ENCODE data around the gene TNFRSF4.

The TNFRSF4 gene

GRCh38 chr1:1226566-1227362, 12.8 kb upstream of the TNFRSF4 start:
- Histone ChIP-seq H3K4me3 (replicated peaks; ENCODE audit: insufficient read depth, low read length) (no peak overlapping the region), H3K27me3 (ENCODE audit: insufficient read depth, poor library complexity, severe bottlenecking) (no peaks in the 10 kb centered on the region), H3K27ac (replicated peaks) (no peak overlapping the region)
- DNase-seq (ENCODE audit: low read depth in 1 of 2, low spot score in 1 of 2), result no peak
- TF ChIP-seq GABPA (IDR thresholded peaks at IDR 0.05; ENCODE audit: low read depth), result no peak
- no peak for TF ChIP-seq SPI1 (IDR thresholded peaks at IDR 0.05; ENCODE audit: borderline replicate concordance, low read depth)
- no peak for TF ChIP-seq POLR2AphosphoS5 (IDR thresholded peaks at IDR 0.05; ENCODE audit: low read depth)
- TF ChIP-seq REST (IDR thresholded peaks at IDR 0.05; ENCODE audit: insufficient replicate concordance, low read depth), result no peak
- TF ChIP-seq CTCF (IDR thresholded peaks at IDR 0.05; ENCODE audit: insufficient read depth, low read length), result no peak

- TF ChIP-seq POLR2AphosphoS5 (IDR thresholded peaks at IDR 0.05; ENCODE audit: low read depth), result no peak
- TF ChIP-seq REST (IDR thresholded peaks at IDR 0.05; ENCODE audit: insufficient replicate concordance, low read depth), result no peak
- TF ChIP-seq GABPA (IDR thresholded peaks at IDR 0.05; ENCODE audit: low read depth), result no peak
- TF ChIP-seq CTCF (IDR thresholded peaks at IDR 0.05; ENCODE audit: insufficient read depth, low read length), result no peak
- TF ChIP-seq SPI1 (IDR thresholded peaks at IDR 0.05; ENCODE audit: borderline replicate concordance, low read depth), result no peak
Observed at GRCh38 chr1:1225913-1226312, 12.0 kb upstream of the TNFRSF4 start.

GRCh38 chr1:1225238-1225845, 11.4 kb upstream of the TNFRSF4 start:
- no peak for DNase-seq (ENCODE audit: low read depth in 1 of 2, low spot score in 1 of 2)
- Histone ChIP-seq H3K27me3 (ENCODE audit: insufficient read depth, poor library complexity, severe bottlenecking) (no peaks in the 10 kb centered on the region), H3K27ac (replicated peaks) (no peak overlapping the region), H3K4me3 (replicated peaks; ENCODE audit: insufficient read depth, low read length) (no peak overlapping the region)
- no peak for TF ChIP-seq POLR2AphosphoS5 (IDR thresholded peaks at IDR 0.05; ENCODE audit: low read depth)
- TF ChIP-seq REST (IDR thresholded peaks at IDR 0.05; ENCODE audit: insufficient replicate concordance, low read depth), result no peak
- TF ChIP-seq GABPA (IDR thresholded peaks at IDR 0.05; ENCODE audit: low read depth), result no peak

More at GRCh38 chr1:1225913-1226312, 12.0 kb upstream of the TNFRSF4 start:
- H3K27me3 ChIP-seq (ENCODE audit: insufficient read depth, poor library complexity, severe bottlenecking), result no peaks in the 10 kb centered on the region
- no peak overlapping the region for H3K4me3 ChIP-seq (replicated peaks; ENCODE audit: insufficient read depth, low read length)
- no peak for DNase-seq (ENCODE audit: low read depth in 1 of 2, low spot score in 1 of 2)
- H3K27ac ChIP-seq (replicated peaks), result no peak overlapping the region

Measured in HL-60 (cell line).